Thyroid gland (tissue), 4 donors: ENCODE measurements around the gene ADAMTS17.

Experiments used
- CTCF ChIP-seq, 6 experiments: fragments of 200-600 bp in 3 of 6; fragments of 450-650 bp in 3 of 6; sonication (generic) in 3 of 6; IDR thresholded peaks; one replicate each; pipeline ENCODE4 v1.5.1; 2016 to 2019; ENCODE audit warnings: antibody characterized with exemption in 6 of 6, mild to moderate bottlenecking in 2 of 6, inconsistent platforms in 1 of 6, moderate library complexity in 1 of 6
- POLR2A ChIP-seq, 2 donors: fragments of 450-650 bp; IDR thresholded peaks; one replicate each; pipeline ENCODE4 v1.6.1; 2017; ENCODE audit warnings: antibody characterized with exemption in 2 of 2, mild to moderate bottlenecking in 2 of 2, moderate library complexity in 1 of 2

DNA sequence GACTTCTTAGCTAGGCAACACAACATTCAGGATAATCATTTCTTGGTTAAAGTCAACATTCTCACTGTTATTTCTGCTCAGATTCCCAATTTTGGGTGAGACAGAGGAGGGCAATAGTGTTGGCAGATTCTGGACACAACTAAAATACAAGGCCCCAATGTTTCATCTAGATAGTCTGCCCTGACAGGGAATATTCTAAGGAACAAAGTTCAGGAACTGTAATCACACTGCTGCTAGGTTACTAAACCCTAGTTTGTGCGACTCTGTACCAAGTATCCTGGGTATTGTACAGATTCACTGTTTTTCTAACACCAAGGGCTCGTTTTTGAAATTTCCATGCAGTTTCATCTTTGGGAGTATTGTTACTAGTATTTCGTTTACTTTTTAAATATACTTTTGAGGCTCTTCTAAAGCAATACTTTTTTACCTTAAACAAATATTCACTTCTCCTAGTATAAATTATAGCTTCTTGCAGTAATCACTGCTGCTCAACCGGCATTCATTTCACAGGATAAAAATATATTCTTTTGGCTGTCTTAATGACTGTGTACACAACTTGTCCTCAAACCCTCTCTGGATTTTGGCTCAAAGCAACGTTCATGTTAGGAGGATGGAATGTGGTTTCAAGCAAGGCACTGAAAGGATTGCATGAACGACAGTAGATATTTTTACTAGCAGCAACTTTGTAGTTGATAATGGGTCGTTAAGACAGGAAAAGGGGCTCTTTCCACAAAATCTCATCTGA is 167.4 kb downstream of the ADAMTS17 start:
- no peak for TF ChIP-seq CTCF (IDR thresholded peaks at IDR 0.05)
- no peak for TF ChIP-seq POLR2A (IDR thresholded peaks at IDR 0.05)
